ENCODE results near the gene RASAL3. TPM values are rescaled to one million over a fixed set of nuclear protein-coding genes. Genes with fewer than 3 reads are reported as not detected.
"Not testable (repeated sequence)": the region's sequence is repeated elsewhere in the genome, so short reads cannot be mapped to it uniquely, and the experiment has no call there.

The RASAL3 gene
- total RNA-seq, 6 donors from 2014 or later: 7.1 to 48.2 (median 16.7) TPM

GRCh38 chr19:15495151-15495550 lies 30.8 kb upstream of the RASAL3 start:
- Histone ChIP-seq H3K27me3 (no peaks in the 10 kb centered on the region), H3K27ac (peak overlapping the region in 1 of 4 donors; percentile 43), H3K36me3 (no peaks in the 10 kb centered on the region), H3K4me3 (no peak overlapping the region), H3K4me1 (no peaks in the 10 kb centered on the region), H3K9me3 (no peaks in the 10 kb centered on the region)
- DNase-seq (no peak), ATAC-seq (ENCODE audit: low FRiP score in 2 of 2) (no peak)
- TF ChIP-seq EP300 (IDR thresholded peaks at IDR 0.05) (no peak), CTCF (IDR thresholded peaks at IDR 0.05) (no peak), POLR2AphosphoS5 (IDR thresholded peaks at IDR 0.05) (no peak), POLR2A (IDR thresholded peaks at IDR 0.05) (no peak)
- 86 to 91% methylated on average over 1 of the region's 1 CpG for WGBS, 2 donors

GRCh38 chr19:15488489-15489226 lies 24.3 kb upstream of the RASAL3 start:
- TF ChIP-seq POLR2AphosphoS5 (IDR thresholded peaks at IDR 0.05) (no peak), POLR2A (IDR thresholded peaks at IDR 0.05) (no peak), CTCF (IDR thresholded peaks at IDR 0.05) (no peak), EP300 (IDR thresholded peaks at IDR 0.05) (no peak)
- 56 to 65% methylated on average over 11 to 13 of the region's 13 CpGs for WGBS, 2 donors
- DNase-seq (peak in 1 of 2 donors; percentile 50), ATAC-seq (ENCODE audit: low FRiP score in 2 of 2) (peak in 1 of 2 donors; percentile 35)
- H3K27ac ChIP-seq: no peak overlapping the region
- no peaks in the 10 kb centered on the region for H3K4me1 ChIP-seq
- H3K4me3 ChIP-seq: no peak overlapping the region
- no peaks in the 10 kb centered on the region for H3K27me3 ChIP-seq
- H3K36me3 ChIP-seq: no peaks in the 10 kb centered on the region
- H3K9me3 ChIP-seq: no peaks in the 10 kb centered on the region

GRCh38 chr19:15487038-15487437 lies 22.7 kb upstream of the RASAL3 start:
- H3K27me3 ChIP-seq: no peaks in the 10 kb centered on the region
- no peaks in the 10 kb centered on the region for H3K4me1 ChIP-seq
- no peak for DNase-seq
- no peak overlapping the region for H3K4me3 ChIP-seq
- no peak overlapping the region for H3K27ac ChIP-seq
- ATAC-seq (ENCODE audit: low FRiP score in 2 of 2): no peak
- H3K36me3 ChIP-seq: no peaks in the 10 kb centered on the region
- TF ChIP-seq POLR2A (IDR thresholded peaks at IDR 0.05): no peak
- WGBS, 2 donors: 86 to 88% methylated on average over 4 of the region's 4 CpGs
- H3K9me3 ChIP-seq: no peaks in the 10 kb centered on the region

GRCh38 chr19:15485768-15486167 lies 21.4 kb upstream of the RASAL3 start:
- not testable (repeated sequence) for DNase-seq; H3K27me3 ChIP-seq; H3K27ac ChIP-seq; H3K36me3 ChIP-seq; H3K4me1 ChIP-seq; H3K4me3 ChIP-seq; H3K9me3 ChIP-seq; ATAC-seq (ENCODE audit: low FRiP score in 2 of 2)
- 89 to 96% methylated on average over 5 of the region's 5 CpGs for WGBS, 2 donors

- not testable (repeated sequence) for H3K4me1 ChIP-seq; DNase-seq; H3K9me3 ChIP-seq; H3K4me3 ChIP-seq; H3K36me3 ChIP-seq; ATAC-seq (ENCODE audit: low FRiP score in 2 of 2); H3K27ac ChIP-seq; H3K27me3 ChIP-seq
- WGBS, 2 donors: 85 to 99% methylated on average over 7 of the region's 7 CpGs
Observed at GRCh38 chr19:15480996-15481395, 16.7 kb upstream of the RASAL3 start.

GRCh38 chr19:15479391-15480345 lies 15.3 kb upstream of the RASAL3 start, which contains the start of gene PGLYRP2:
Gene PGLYRP2 (minus strand): TSS chr19:15479501. CDS start chr19:15479371, 130 bp downstream.
- WGBS, 2 donors: 56 to 65% methylated on average over 4 to 16 of the region's 16 CpGs
- H3K27ac ChIP-seq: peak within 1 kb of the TSS in 1 of 4 donors; percentile 16
- H3K4me3 ChIP-seq: no peak within 1 kb of the TSS
- ATAC-seq (ENCODE audit: low FRiP score in 2 of 2) (peak; percentile 63 to 75), DNase-seq (peak in 1 of 2 donors; percentile 78)
- no peaks in the 10 kb centered on the region for H3K36me3 ChIP-seq
- no peaks in the 10 kb centered on the region for H3K9me3 ChIP-seq
- peak in 5 of 6 experiments; percentile 6 to 47 (median 29) for TF ChIP-seq CTCF (IDR thresholded peaks at IDR 0.05)
- TF ChIP-seq EP300 (IDR thresholded peaks at IDR 0.05): no peak
- H3K27me3 ChIP-seq: no peaks in the 10 kb centered on the region
- H3K4me1 ChIP-seq: no peaks in the 10 kb centered on the region

Data from upper lobe of left lung (tissue), 6 donors.